ENCODE results near the gene H1-8. TPM values are rescaled to one million over a fixed set of nuclear protein-coding genes. Genes with fewer than 3 reads are reported as not detected.

H1-8 gene
- total and polyA plus RNA-seq, 9 donors: 0.27 TPM; not detected in 8

DNA sequence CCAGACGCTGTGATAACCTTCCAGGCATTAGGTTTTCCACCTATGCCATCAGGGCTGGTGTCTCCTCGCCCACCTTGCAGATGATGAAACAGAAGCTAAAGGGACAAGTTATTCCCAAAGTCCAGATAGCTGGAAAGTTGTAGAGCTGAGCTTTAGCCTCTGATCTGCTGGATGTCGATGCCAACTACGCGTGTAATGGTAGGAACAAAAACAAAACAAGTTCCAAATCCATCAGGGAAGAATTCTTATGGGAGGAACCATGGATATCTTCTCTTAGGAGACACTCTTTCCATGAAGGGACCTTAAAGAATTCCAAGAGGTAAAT is 42.7 kb upstream of the H1-8 start:
- no peak for TF ChIP-seq POLR2A (IDR thresholded peaks at IDR 0.05)
- Histone ChIP-seq H3K4me1 (ENCODE audit: insufficient read depth) (peaks cover 6% of the 10 kb centered on the region), H3K27me3 (no peaks in the 10 kb centered on the region), H3K27ac (no peak overlapping the region), H3K36me3 (no peaks in the 10 kb centered on the region), H3K4me3 (no peak overlapping the region), H3K9me3 (no peaks in the 10 kb centered on the region)
- intact Hi-C loops (cut with DNase I): loop anchor here in 1 of 4 donors (10.0 kb wide), 1 partner anchor 325 kb away; no protein-coding TSS in a partner anchor
- 92 to 94% (median 93%) methylated on average over 5 of the region's 5 CpGs for WGBS, 3 donors
- DNase-seq: no peak

- TF ChIP-seq, protein P1, sequence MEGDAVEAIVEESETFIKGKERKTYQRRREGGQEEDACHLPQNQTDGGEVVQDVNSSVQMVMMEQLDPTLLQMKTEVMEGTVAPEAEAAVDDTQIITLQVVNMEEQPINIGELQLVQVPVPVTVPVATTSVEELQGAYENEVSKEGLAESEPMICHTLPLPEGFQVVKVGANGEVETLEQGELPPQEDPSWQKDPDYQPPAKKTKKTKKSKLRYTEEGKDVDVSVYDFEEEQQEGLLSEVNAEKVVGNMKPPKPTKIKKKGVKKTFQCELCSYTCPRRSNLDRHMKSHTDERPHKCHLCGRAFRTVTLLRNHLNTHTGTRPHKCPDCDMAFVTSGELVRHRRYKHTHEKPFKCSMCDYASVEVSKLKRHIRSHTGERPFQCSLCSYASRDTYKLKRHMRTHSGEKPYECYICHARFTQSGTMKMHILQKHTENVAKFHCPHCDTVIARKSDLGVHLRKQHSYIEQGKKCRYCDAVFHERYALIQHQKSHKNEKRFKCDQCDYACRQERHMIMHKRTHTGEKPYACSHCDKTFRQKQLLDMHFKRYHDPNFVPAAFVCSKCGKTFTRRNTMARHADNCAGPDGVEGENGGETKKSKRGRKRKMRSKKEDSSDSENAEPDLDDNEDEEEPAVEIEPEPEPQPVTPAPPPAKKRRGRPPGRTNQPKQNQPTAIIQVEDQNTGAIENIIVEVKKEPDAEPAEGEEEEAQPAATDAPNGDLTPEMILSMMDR (IDR thresholded peaks at IDR 0.05): no peak
- TF ChIP-seq EP300 (IDR thresholded peaks at IDR 0.05) (no peak), POLR2A (IDR thresholded peaks at IDR 0.05) (no peak)
- Histone ChIP-seq H3K4me1 (ENCODE audit: insufficient read depth) (no peaks in the 10 kb centered on the region), H3K27me3 (no peaks in the 10 kb centered on the region), H3K9me3 (no peaks in the 10 kb centered on the region), H3K4me3 (no peak overlapping the region), H3K27ac (no peak overlapping the region), H3K36me3 (no peaks in the 10 kb centered on the region)
- intact Hi-C loops (cut with DNase I): loop anchor here in 1 of 4 donors (10.0 kb wide), 1 partner anchor 323 kb away; no protein-coding TSS in a partner anchor
- WGBS, 3 donors: 79 to 94% (median 84%) methylated on average over 5 of the region's 5 CpGs
- no peak for DNase-seq
Observed at GRCh38 chr3:129501630-129502029, 41.3 kb upstream of the H1-8 start.

GRCh38 chr3:129502641-129503408 is 40.1 kb upstream of the H1-8 start:
- H3K4me1 ChIP-seq (ENCODE audit: insufficient read depth): no peaks in the 10 kb centered on the region
- H3K4me3 ChIP-seq: no peak overlapping the region
- no peaks in the 10 kb centered on the region for H3K36me3 ChIP-seq
- WGBS, 3 donors: 93 to 96% (median 94%) methylated on average over 18 of the region's 18 CpGs
- intact Hi-C loops (cut with DNase I): loop anchor here in 1 of 4 donors (10.0 kb wide), 1 partner anchor 322 kb away; no protein-coding TSS in a partner anchor
- no peaks in the 10 kb centered on the region for H3K9me3 ChIP-seq
- H3K27ac ChIP-seq: no peak overlapping the region
- TF ChIP-seq, protein P1 (IDR thresholded peaks at IDR 0.05): no peak
- no peak for TF ChIP-seq EP300 (IDR thresholded peaks at IDR 0.05)
- TF ChIP-seq POLR2A (IDR thresholded peaks at IDR 0.05): no peak
- H3K27me3 ChIP-seq: no peaks in the 10 kb centered on the region
- DNase-seq: no peak

DNA sequence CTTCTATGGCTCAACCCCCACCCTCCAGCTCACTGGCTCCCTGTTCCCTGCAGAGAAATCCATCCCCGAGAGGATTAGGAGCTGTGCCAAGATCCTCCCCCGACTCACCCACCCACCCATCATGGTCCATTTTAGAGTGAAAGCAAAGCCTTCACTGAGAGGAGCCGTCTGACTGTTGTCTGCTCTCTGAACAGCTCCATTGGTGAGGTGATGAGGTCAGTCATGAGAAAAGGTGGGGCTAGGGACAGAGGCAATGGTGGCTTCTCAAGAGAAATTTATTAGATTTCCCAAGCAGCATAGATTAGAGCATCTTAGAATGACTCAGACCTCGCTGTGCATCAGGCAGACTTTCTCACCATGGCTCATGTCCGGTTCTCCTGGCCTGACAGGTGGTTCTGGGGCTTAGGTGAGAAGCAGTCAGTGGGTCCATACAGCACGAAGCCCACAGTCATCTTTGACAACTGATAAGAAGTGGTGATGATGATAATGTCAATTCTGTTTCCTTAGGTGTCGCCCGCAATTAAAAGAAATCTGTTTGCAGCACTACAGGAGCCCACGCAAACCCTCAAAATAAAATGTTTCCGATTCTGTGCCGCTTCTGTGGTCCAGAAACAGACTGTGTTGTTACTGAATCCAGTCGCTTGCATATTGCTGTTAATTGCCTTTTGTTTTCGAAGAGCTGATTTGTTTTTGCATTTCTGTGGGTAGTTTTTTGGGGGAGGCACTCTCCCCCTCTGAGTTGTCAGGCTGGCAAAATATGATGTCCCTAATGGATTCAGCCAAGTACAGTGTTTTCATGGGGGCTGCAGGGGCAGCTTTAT is 39.3 kb upstream of the H1-8 start:
- 75 to 81% (median 79%) methylated on average over 13 of the region's 13 CpGs for WGBS, 3 donors
- H3K4me1 ChIP-seq (ENCODE audit: insufficient read depth): no peaks in the 10 kb centered on the region

More for the DNA sequence above, 39.3 kb upstream of the H1-8 start:
- no peaks in the 10 kb centered on the region for H3K9me3 ChIP-seq
- no peaks in the 10 kb centered on the region for H3K27me3 ChIP-seq
- intact Hi-C loops (cut with DNase I): loop anchor here in 1 of 4 donors (10.0 kb wide), 1 partner anchor 321 kb away; no protein-coding TSS in a partner anchor
- no peak overlapping the region for H3K4me3 ChIP-seq
- no peak for DNase-seq
- no peak for TF ChIP-seq POLR2A (IDR thresholded peaks at IDR 0.05)
- TF ChIP-seq, protein P1 (IDR thresholded peaks at IDR 0.05): no peak
- no peak for TF ChIP-seq EP300 (IDR thresholded peaks at IDR 0.05)
- no peak overlapping the region for H3K27ac ChIP-seq
- H3K36me3 ChIP-seq: no peaks in the 10 kb centered on the region
